Adrenal gland (tissue), 5 donors: ENCODE measurements around the gene SYT10.

ENCODE experiments used
- CTCF ChIP-seq, 6 experiments: fragments of 450-650 bp in 4 of 6; fragments of 200-600 bp in 2 of 6; sonication (generic) in 1 of 6; IDR thresholded peaks; 1 replicate in 5 of 6; 2 replicates in 1 of 6; pipeline versions ENCODE4 v1.5.1 to v1.8.0; 2016 to 2021; ENCODE audit warnings: antibody characterized with exemption in 6 of 6, mild to moderate bottlenecking in 2 of 6, moderate library complexity in 1 of 6
- POLR2A ChIP-seq, 2 donors: fragments of 450-650 bp; IDR thresholded peaks; one replicate each; pipeline ENCODE4 v1.6.1; 2017; ENCODE audit warnings: antibody characterized with exemption in 2 of 2, mild to moderate bottlenecking in 2 of 2, moderate library complexity in 1 of 2
- donor health status: DM: no; HTN: no; CAD: no.

- no peak for TF ChIP-seq CTCF (IDR thresholded peaks at IDR 0.05)
- TF ChIP-seq POLR2A (IDR thresholded peaks at IDR 0.05) = no peak
Observed at GRCh38 chr12:33450480-33450879, 10.9 kb upstream of the SYT10 start.
